Fibroblast of the aortic adventitia (primary cell): ENCODE data around the gene HS3ST6. TPM values are rescaled to one million over a fixed set of nuclear protein-coding genes. Genes with fewer than 3 reads are reported as not detected.

Source experiments
- DNase-seq: peaks from one replicate; pipeline ENCODE4 v3.0.0-alpha.2; 2010; ENCODE audit warnings: low read depth
- H3K4me3 ChIP-seq: 2 replicates; pipeline ENCODE4 v1.5.1; 2011; ENCODE audit warnings: low read depth, mild to moderate bottlenecking, control low read depth, low read length, moderate library complexity
- CTCF ChIP-seq: IDR thresholded peaks from 2 replicates; pipeline ENCODE4 v1.5.1; 2011; ENCODE audit warnings: mild to moderate bottlenecking, low read length, control low read depth, inconsistent platforms; ENCODE audit not compliant: insufficient read depth
- total RNA-seq: library from RNA; depleted of rRNA; stranded (reverse); fragments of >200 nt; gene quantifications from 2 replicates; pipeline ENCODE4 v1.2.3, GENCODE V29; 2012; ENCODE audit warnings: low replicate concordance

HS3ST6 gene
- total RNA-seq, 1 donor = not detected

- no peak overlapping the region for H3K4me3 ChIP-seq
- TF ChIP-seq CTCF = no peak
- no peak for DNase-seq
Observed at GRCh38 chr16:1874854-1875253, 43.4 kb downstream of the HS3ST6 start.

- peak within 1 kb of the TSS; percentile 37 for H3K4me3 ChIP-seq
- no peak for DNase-seq
- TF ChIP-seq CTCF = no peak
Observed at GRCh38 chr16:1871974-1872635, 46.1 kb downstream of the HS3ST6 start, which contains the start of gene MEIOB. TSS of gene MEIOB (minus strand) at chr16:1872164. CDS start at chr16:1868175, 3,989 bp downstream.

GRCh38 chr16:1870365-1871082 lies 47.7 kb downstream of the HS3ST6 start:
- peak; percentile 45 for DNase-seq
- no peak for TF ChIP-seq CTCF
- H3K4me3 ChIP-seq = no peak overlapping the region

GRCh38 chr16:1865902-1866690 lies 52.1 kb downstream of the HS3ST6 start:
- no peak overlapping the region for H3K4me3 ChIP-seq
- DNase-seq = no peak
- no peak for TF ChIP-seq CTCF

GRCh38 chr16:1863681-1864460 lies 54.3 kb downstream of the HS3ST6 start:
- peak; percentile 53 for TF ChIP-seq CTCF
- DNase-seq = peak; percentile 71
- no peak overlapping the region for H3K4me3 ChIP-seq

- TF ChIP-seq CTCF = no peak
- H3K4me3 ChIP-seq = no peak overlapping the region
- no peak for DNase-seq
Observed at GRCh38 chr16:1862394-1862793, 55.8 kb downstream of the HS3ST6 start.
